H9 (cell line): ENCODE results near the gene MLLT11. TPM values are rescaled to one million over a fixed set of nuclear protein-coding genes. Genes with fewer than 3 reads are reported as not detected.

Experiments
- DNase-seq: peaks from one replicate; pipeline ENCODE4 v3.0.0-alpha.2; 2017
- H2AFZ ChIP-seq: one replicate; pipeline ENCODE4 v1.6.1; 2013; ENCODE audit warnings: mild to moderate bottlenecking, low read length, control low read depth, moderate library complexity
- H2AK5ac ChIP-seq: 2 replicates; pipeline ENCODE4 v1.6.1; 2013; ENCODE audit warnings: low read length, control low read depth, mixed read lengths; ENCODE audit not compliant: insufficient read length
- H2BK120ac ChIP-seq: one replicate; pipeline ENCODE4 v1.6.1; 2013; ENCODE audit warnings: low read depth, mild to moderate bottlenecking, low read length, control low read depth, inconsistent platforms; ENCODE audit not compliant: poor library complexity, severe bottlenecking
- H2BK12ac ChIP-seq: 2 replicates; pipeline ENCODE4 v1.6.1; 2013; ENCODE audit warnings: low read length, control low read depth, mixed read lengths, low read depth; ENCODE audit not compliant: insufficient read length
- H2BK15ac ChIP-seq: 2 replicates; pipeline ENCODE4 v1.6.1; 2013; ENCODE audit warnings: low read depth, low read length, control low read depth
- H2BK20ac ChIP-seq: one replicate; pipeline ENCODE4 v1.6.1; 2013; ENCODE audit warnings: low read depth, mild to moderate bottlenecking, low read length, control low read depth, inconsistent platforms; ENCODE audit not compliant: poor library complexity, severe bottlenecking
- H2BK5ac ChIP-seq: 2 replicates; pipeline ENCODE4 v1.6.1; 2013; ENCODE audit warnings: low read length, control low read depth, mixed read lengths; ENCODE audit not compliant: insufficient read length
- H3K14ac ChIP-seq: 2 replicates; pipeline ENCODE4 v1.6.1; 2013; ENCODE audit warnings: low read length, control low read depth; ENCODE audit not compliant: insufficient read depth
- H3K18ac ChIP-seq: 2 replicates; pipeline ENCODE4 v1.6.1; 2013; ENCODE audit warnings: low read depth, mild to moderate bottlenecking, mixed read lengths, low read length, control low read depth; ENCODE audit not compliant: insufficient read length
- H3K23ac ChIP-seq: 2 replicates; pipeline ENCODE4 v1.6.1; 2013; ENCODE audit warnings: low read length, control low read depth, mixed read lengths, low read depth; ENCODE audit not compliant: insufficient read length
- H3K23me2 ChIP-seq: 2 replicates; pipeline ENCODE4 v1.6.1; 2013; ENCODE audit warnings: low read depth, mild to moderate bottlenecking, mixed read lengths, low read length, control low read depth; ENCODE audit not compliant: insufficient read length, poor library complexity, severe bottlenecking
- H3K27ac ChIP-seq: 2 replicates; pipeline ENCODE4 v1.5.1; 2013; ENCODE audit warnings: low read length, control low read depth, mixed read lengths, low read depth; ENCODE audit not compliant: insufficient read length
- H3K27me3 ChIP-seq: 2 replicates; pipeline ENCODE4 v1.6.1; 2013; ENCODE audit warnings: low read length, control low read depth, inconsistent platforms; ENCODE audit not compliant: insufficient read depth
- H3K4ac ChIP-seq: 2 replicates; pipeline ENCODE4 v1.6.1; 2013; ENCODE audit warnings: low read depth, mild to moderate bottlenecking, control low read depth, inconsistent platforms, low read length, moderate library complexity
- H3K4me1 ChIP-seq: 2 replicates; pipeline ENCODE4 v1.6.1; 2013; ENCODE audit warnings: low read length, control low read depth, inconsistent platforms; ENCODE audit not compliant: insufficient read depth
- H3K4me2 ChIP-seq: 2 replicates; pipeline ENCODE4 v1.6.1; 2013; ENCODE audit warnings: low read length, control low read depth, mixed read lengths; ENCODE audit not compliant: insufficient read length, insufficient read depth
- H3K56ac ChIP-seq: 2 replicates; pipeline ENCODE4 v1.6.1; 2013; ENCODE audit warnings: low read depth, mild to moderate bottlenecking, mixed read lengths, low read length, control low read depth; ENCODE audit not compliant: insufficient read length
- H3K79me1 ChIP-seq: 2 replicates; pipeline ENCODE4 v1.6.1; 2013; ENCODE audit warnings: low read depth, mild to moderate bottlenecking, moderate library complexity, low read length, control low read depth, inconsistent platforms; ENCODE audit not compliant: insufficient read depth, poor library complexity, severe bottlenecking
- H3K79me2 ChIP-seq: 2 replicates; pipeline ENCODE4 v1.6.1; 2013; ENCODE audit warnings: low read length, control low read depth, inconsistent platforms; ENCODE audit not compliant: insufficient read depth
- H3K9ac ChIP-seq: 2 replicates; pipeline ENCODE4 v1.6.1; 2013; ENCODE audit warnings: low read length, control low read depth, mixed read lengths; ENCODE audit not compliant: insufficient read length; ENCODE audit errors: extremely low read depth
- H3K9me3 ChIP-seq: one replicate; pipeline ENCODE4 v1.6.1; 2013; ENCODE audit warnings: low read depth, low read length, inconsistent platforms; ENCODE audit not compliant: control insufficient read depth
- H3T11ph ChIP-seq: one replicate; pipeline ENCODE4 v1.6.1; 2013; ENCODE audit warnings: mild to moderate bottlenecking, low read length, control low read depth, inconsistent platforms
- H4K20me1 ChIP-seq: one replicate; pipeline ENCODE4 v1.6.1; 2013; ENCODE audit not compliant: control insufficient read depth, insufficient read length, insufficient read depth
- H4K5ac ChIP-seq: 2 replicates; pipeline ENCODE4 v1.6.1; 2013; ENCODE audit warnings: low read depth, mild to moderate bottlenecking, mixed read lengths, low read length, control low read depth; ENCODE audit not compliant: insufficient read length
- H4K8ac ChIP-seq: replicated peaks from 2 replicates; pipeline ENCODE4 v1.6.1; 2013; ENCODE audit warnings: low read length, control low read depth, mixed read lengths, low read depth; ENCODE audit not compliant: insufficient read length
- H4K91ac ChIP-seq: 2 replicates; pipeline ENCODE4 v1.6.1; 2013; ENCODE audit warnings: low read depth, mild to moderate bottlenecking, moderate library complexity, mixed read lengths, low read length, control low read depth; ENCODE audit not compliant: insufficient read length
- H3K27ac Mint-ChIP-seq, 3 experiments: 2 replicates in 2 of 3; 3 replicates in 1 of 3; pipeline ENCODE4 v1.8.0; 2020 to 2021; ENCODE audit warnings: mixed read lengths in 3 of 3, mild to moderate bottlenecking in 1 of 3, moderate library complexity in 1 of 3
- H3K27me3 Mint-ChIP-seq: 2 replicates; pipeline ENCODE4 v1.8.0; 2021; ENCODE audit warnings: low read depth, mild to moderate bottlenecking, moderate library complexity, mixed read lengths
- H3K36me3 Mint-ChIP-seq, 3 experiments: 2 replicates in 2 of 3; 3 replicates in 1 of 3; pipeline ENCODE4 v1.8.0; 2020 to 2021; ENCODE audit warnings: low read depth in 3 of 3, mixed read lengths in 3 of 3; ENCODE audit not compliant: insufficient read depth in 1 of 3
- H3K4me1 Mint-ChIP-seq, 2 experiments: 2 replicates each; pipeline ENCODE4 v1.8.0; 2020; ENCODE audit warnings: mixed read lengths in 2 of 2
- H3K4me3 Mint-ChIP-seq, 2 experiments: 2 replicates in 1 of 2; 3 replicates in 1 of 2; pipeline ENCODE4 v1.8.0; 2020 to 2021; ENCODE audit warnings: mild to moderate bottlenecking in 2 of 2, mixed read lengths in 2 of 2, moderate library complexity in 1 of 2
- H3K9me3 Mint-ChIP-seq, 2 experiments: 2 replicates in 1 of 2; 3 replicates in 1 of 2; pipeline ENCODE4 v1.8.0; 2020; ENCODE audit warnings: mild to moderate bottlenecking in 2 of 2, mixed read lengths in 2 of 2, moderate library complexity in 1 of 2
- WGBS: extraction: QIAGEN DNeasy Blood & Tissue Kit; methylation state at CpG from one replicate; pipeline ENCODE4 v1.1.7; 2013; ENCODE audit warnings: missing lambda C conversion rate, low lambda C conversion rate, mixed read lengths; ENCODE audit not compliant: insufficient read length; ENCODE audit errors: extremely low coverage; 5-methylcytosine and 5-hydroxymethylcytosine counted together
- total RNA-seq: library from RNA; stranded (reverse); gene quantifications from 2 replicates; pipeline ENCODE4 v1.2.1, GENCODE V29; 2021
- TF ChIP-seq, protein P1 (sequence below): fragments of 200-600 bp; sonication (generic); conservative IDR thresholded peaks from 3 replicates; pipeline ENCODE4 v1.8.0; 2021; ENCODE audit warnings: antibody characterized with exemption, mild to moderate bottlenecking

Gene MLLT11
- total RNA-seq, 1 experiment from 2014 or later, result 13.2 TPM

- H2BK12ac ChIP-seq, result no peak overlapping the region
- H4K91ac ChIP-seq, result no peak overlapping the region
- H3K27me3 ChIP-seq, result no peaks in the 10 kb centered on the region
- no peak overlapping the region for H2BK20ac ChIP-seq
- H3K14ac ChIP-seq, result no peak overlapping the region
- no peak overlapping the region for H4K5ac ChIP-seq
- Mint-ChIP-seq H3K4me1 (no peaks in the 10 kb centered on the region), H3K36me3 (no peaks in the 10 kb centered on the region), H3K27me3 (no peaks in the 10 kb centered on the region), H3K4me3 (no peak overlapping the region), H3K9me3 (no peaks in the 10 kb centered on the region), H3K27ac (no peak overlapping the region)
- H4K8ac ChIP-seq, result no peak overlapping the region
- no peak overlapping the region for H3K4ac ChIP-seq
- no peaks in the 10 kb centered on the region for H3K79me2 ChIP-seq
- H3K27ac ChIP-seq, result no peak overlapping the region
- H3K23me2 ChIP-seq, result no peaks in the 10 kb centered on the region
- H4K20me1 ChIP-seq, result no peaks in the 10 kb centered on the region
- H3K18ac ChIP-seq, result no peak overlapping the region
- no peak overlapping the region for H3K4me2 ChIP-seq
- no peaks in the 10 kb centered on the region for H3K4me1 ChIP-seq
- no peak for DNase-seq
- no peak overlapping the region for H3K9ac ChIP-seq
- no peak overlapping the region for H2AFZ ChIP-seq
- no peak overlapping the region for H2AK5ac ChIP-seq
- H2BK120ac ChIP-seq, result no peak overlapping the region
- H3K79me1 ChIP-seq, result no peaks in the 10 kb centered on the region
- no peak overlapping the region for H3T11ph ChIP-seq
- WGBS, result no CpG with 5 or more reads among the region's 1 CpG
- H3K9me3 ChIP-seq, result no peaks in the 10 kb centered on the region
- H2BK5ac ChIP-seq, result no peak overlapping the region
- no peak overlapping the region for H3K56ac ChIP-seq
- H3K23ac ChIP-seq, result no peak overlapping the region
- TF ChIP-seq, protein P1, sequence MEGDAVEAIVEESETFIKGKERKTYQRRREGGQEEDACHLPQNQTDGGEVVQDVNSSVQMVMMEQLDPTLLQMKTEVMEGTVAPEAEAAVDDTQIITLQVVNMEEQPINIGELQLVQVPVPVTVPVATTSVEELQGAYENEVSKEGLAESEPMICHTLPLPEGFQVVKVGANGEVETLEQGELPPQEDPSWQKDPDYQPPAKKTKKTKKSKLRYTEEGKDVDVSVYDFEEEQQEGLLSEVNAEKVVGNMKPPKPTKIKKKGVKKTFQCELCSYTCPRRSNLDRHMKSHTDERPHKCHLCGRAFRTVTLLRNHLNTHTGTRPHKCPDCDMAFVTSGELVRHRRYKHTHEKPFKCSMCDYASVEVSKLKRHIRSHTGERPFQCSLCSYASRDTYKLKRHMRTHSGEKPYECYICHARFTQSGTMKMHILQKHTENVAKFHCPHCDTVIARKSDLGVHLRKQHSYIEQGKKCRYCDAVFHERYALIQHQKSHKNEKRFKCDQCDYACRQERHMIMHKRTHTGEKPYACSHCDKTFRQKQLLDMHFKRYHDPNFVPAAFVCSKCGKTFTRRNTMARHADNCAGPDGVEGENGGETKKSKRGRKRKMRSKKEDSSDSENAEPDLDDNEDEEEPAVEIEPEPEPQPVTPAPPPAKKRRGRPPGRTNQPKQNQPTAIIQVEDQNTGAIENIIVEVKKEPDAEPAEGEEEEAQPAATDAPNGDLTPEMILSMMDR, result no peak
- no peak overlapping the region for H2BK15ac ChIP-seq
Measured at GRCh38 chr1:151098126-151098525, 37.9 kb downstream of the MLLT11 start.
